H1 (cell line): ENCODE data around the gene MDFI. TPM values are rescaled to one million over a fixed set of nuclear protein-coding genes. Genes with fewer than 3 reads are reported as not detected.
A peak's percentile ranks its signal among the peaks of the same experiment; 100 is the strongest.

Experiments
- CTCF ChIA-PET: fragments of 300-600 bp; sonication (Branson Sonifier 250); formaldehyde crosslinking; loops from one replicate; lab custom pipeline; 2021; ENCODE audit not compliant: partially characterized antibody; lab: Charles Lee
- POLR2A ChIA-PET: fragments of 300-600 bp; sonication (Branson Sonifier 250); formaldehyde crosslinking; loops from one replicate; lab custom pipeline; 2021; ENCODE audit warnings: inconsistent platforms; ENCODE audit not compliant: partially characterized antibody; lab: Charles Lee
- DNase-seq, 2 experiments: peaks; one replicate each; pipeline versions ENCODE4 v3.0.0 to v3.0.0-alpha.2; 2010 to 2022; ENCODE audit warnings: low spot score in 2 of 2, low read depth in 1 of 2, mixed read lengths in 1 of 2
- FAIRE-seq: peaks from 2 replicates; lab custom pipeline; 2011; peaks lifted over from hg19 to GRCh38; lab: Jason Lieb, UNC
- H2AFZ ChIP-seq: 2 replicates; pipeline ENCODE4 v1.8.1; 2012; ENCODE audit warnings: low read length, inconsistent platforms
- H2AK5ac ChIP-seq: 2 replicates; pipeline ENCODE4 v1.6.1; 2013; ENCODE audit warnings: low read depth, low read length
- H2BK120ac ChIP-seq: replicated peaks from 2 replicates; pipeline ENCODE3; 2013; ENCODE audit warnings: low read depth, low read length, inconsistent platforms
- H2BK12ac ChIP-seq: 2 replicates; pipeline ENCODE4 v1.6.1; 2013; ENCODE audit warnings: low read depth, low read length
- H2BK15ac ChIP-seq: 2 replicates; pipeline ENCODE4 v1.6.1; 2013; ENCODE audit warnings: low read length
- H2BK20ac ChIP-seq: 2 replicates; pipeline ENCODE4 v1.6.1; 2013; ENCODE audit warnings: low read length
- H2BK5ac ChIP-seq: 2 replicates; pipeline ENCODE4 v1.6.1; 2013; ENCODE audit warnings: low read depth, low read length
- H3K14ac ChIP-seq: 2 replicates; pipeline ENCODE4 v1.6.1; 2013; ENCODE audit warnings: inconsistent platforms; ENCODE audit not compliant: insufficient read length
- H3K18ac ChIP-seq: 2 replicates; pipeline ENCODE4 v1.6.1; 2013; ENCODE audit warnings: low read length; ENCODE audit errors: extremely low read depth
- H3K23ac ChIP-seq: 2 replicates; pipeline ENCODE4 v1.6.1; 2013; ENCODE audit warnings: inconsistent platforms; ENCODE audit not compliant: insufficient read length
- H3K23me2 ChIP-seq: 2 replicates; pipeline ENCODE4 v1.6.1; 2013; ENCODE audit warnings: low read depth, low read length
- H3K27ac ChIP-seq: 2 replicates; pipeline ENCODE4 v1.6.1; 2011; ENCODE audit warnings: low read depth, low read length, inconsistent platforms
- H3K27me3 ChIP-seq, 4 experiments: replicated peaks in 1 of 4; 1 replicate in 1 of 4; 2 replicates in 3 of 4; pipeline versions ENCODE4 v1.6.1 to v1.8.1; 2011 to 2013; ENCODE audit warnings: low read length in 3 of 4, mild to moderate bottlenecking in 3 of 4, inconsistent platforms in 2 of 4, mixed read lengths in 2 of 4, moderate library complexity in 1 of 4; ENCODE audit not compliant: control insufficient read depth in 3 of 4, insufficient read depth in 3 of 4; ENCODE audit errors: extremely low read depth in 1 of 4
- H3K36me3 ChIP-seq, 4 experiments: 2 replicates each; pipeline versions ENCODE4 v1.6.1 to v1.8.1; 2011 to 2013; ENCODE audit warnings: mild to moderate bottlenecking in 4 of 4, low read length in 3 of 4, moderate library complexity in 2 of 4, control low read depth in 1 of 4, inconsistent platforms in 1 of 4; ENCODE audit not compliant: insufficient read depth in 4 of 4, control insufficient read depth in 2 of 4
- H3K4ac ChIP-seq: replicated peaks from 2 replicates; pipeline ENCODE3; 2013; ENCODE audit warnings: low read length, low read depth, mixed read lengths, inconsistent platforms; ENCODE audit not compliant: insufficient read length
- H3K4me1 ChIP-seq, 4 experiments: replicated peaks in 1 of 4; 1 replicate in 1 of 4; 2 replicates in 3 of 4; pipeline versions ENCODE4 v1.6.1 to v1.8.1; 2011 to 2013; ENCODE audit warnings: low read length in 3 of 4, inconsistent platforms in 2 of 4, mixed read lengths in 1 of 4; ENCODE audit not compliant: insufficient read depth in 4 of 4, control insufficient read depth in 3 of 4
- H3K4me2 ChIP-seq, 2 experiments: 2 replicates each; pipeline versions ENCODE4 v1.6.1 to v1.8.1; 2011 to 2013; ENCODE audit warnings: low read depth in 2 of 2, low read length in 2 of 2, control low read depth in 1 of 2, inconsistent platforms in 1 of 2, mild to moderate bottlenecking in 1 of 2; ENCODE audit not compliant: insufficient read depth in 1 of 2
- H3K4me3 ChIP-seq, 4 experiments: fragments of 200-600, 300-600 bp in 1 of 4; sonication (generic), shearing (Covaris generic), sonication (Bioruptor Twin) in 1 of 4; 2 replicates each; pipeline versions ENCODE4 v1.5.1 to v1.8.1; 2011 to 2016; ENCODE audit warnings: low read length in 4 of 4, low read depth in 3 of 4, control low read depth in 2 of 4, inconsistent platforms in 2 of 4, mild to moderate bottlenecking in 2 of 4, mixed read lengths in 1 of 4, moderate library complexity in 1 of 4; ENCODE audit not compliant: insufficient read depth in 2 of 4; ENCODE audit errors: extremely low read depth in 1 of 4
- H3K56ac ChIP-seq: replicated peaks from 2 replicates; pipeline ENCODE3; 2013; ENCODE audit warnings: low read depth, mild to moderate bottlenecking, mixed read lengths, low read length, inconsistent platforms; ENCODE audit not compliant: insufficient read length
- H3K79me1 ChIP-seq: 2 replicates; pipeline ENCODE4 v1.6.1; 2013; ENCODE audit warnings: low read depth, low read length, control low read depth
- H3K79me2 ChIP-seq, 2 experiments: 2 replicates each; pipeline versions ENCODE4 v1.6.1 to v1.8.1; 2012 to 2013; ENCODE audit warnings: low read length in 2 of 2, mild to moderate bottlenecking in 2 of 2, inconsistent platforms in 1 of 2; ENCODE audit not compliant: insufficient read depth in 2 of 2, control insufficient read depth in 1 of 2
- H3K9ac ChIP-seq, 4 experiments: replicated peaks in 1 of 4; 1 replicate in 1 of 4; 2 replicates in 3 of 4; pipeline versions ENCODE4 v1.6.1 to v1.8.1; 2011 to 2013; ENCODE audit warnings: low read depth in 3 of 4, low read length in 3 of 4, control low read depth in 2 of 4, mild to moderate bottlenecking in 2 of 4, moderate library complexity in 2 of 4, inconsistent platforms in 1 of 4; ENCODE audit errors: extremely low read depth in 1 of 4
- H3K9me3 ChIP-seq, 2 experiments: 2 replicates each; pipeline versions ENCODE4 v1.6.1 to v1.8.1; 2012 to 2013; ENCODE audit warnings: mild to moderate bottlenecking in 2 of 2, moderate library complexity in 2 of 2, control low read depth in 1 of 2, inconsistent platforms in 1 of 2, low read depth in 1 of 2, low read length in 1 of 2, mixed read lengths in 1 of 2; ENCODE audit not compliant: insufficient read depth in 2 of 2
- H4K20me1 ChIP-seq, 2 experiments: replicated peaks in 1 of 2; 2 replicates each; pipeline versions ENCODE3 to v1.8.1; 2011 to 2013; ENCODE audit warnings: inconsistent platforms in 2 of 2, low read length in 2 of 2, mild to moderate bottlenecking in 1 of 2; ENCODE audit not compliant: insufficient read depth in 2 of 2, control insufficient read depth in 1 of 2
- H4K5ac ChIP-seq: 2 replicates; pipeline ENCODE4 v1.6.1; 2013; ENCODE audit warnings: low read length, low read depth, mixed read lengths, inconsistent platforms; ENCODE audit not compliant: insufficient read length
- H4K8ac ChIP-seq: 2 replicates; pipeline ENCODE4 v1.8.0; 2013; ENCODE audit warnings: mild to moderate bottlenecking, moderate library complexity, low read length, inconsistent platforms; ENCODE audit not compliant: insufficient read depth; ENCODE audit errors: extremely low read depth
- H4K91ac ChIP-seq: replicated peaks from 2 replicates; pipeline ENCODE3; 2013; ENCODE audit warnings: low read length, mixed read lengths, inconsistent platforms; ENCODE audit not compliant: insufficient read length
- BACH1 ChIP-seq: IDR thresholded peaks from 2 replicates; pipeline ENCODE4 v1.6.1; 2012; ENCODE audit warnings: low read length, improper control_type of control experiment
- CEBPB ChIP-seq: IDR thresholded peaks from 2 replicates; pipeline ENCODE4 v1.6.1; 2012; ENCODE audit warnings: low read depth, low read length
- CHD1 ChIP-seq: IDR thresholded peaks from 2 replicates; pipeline ENCODE4 v1.6.1; 2012; ENCODE audit warnings: low read depth, low read length, improper control_type of control experiment
- CREB1 ChIP-seq: IDR thresholded peaks from 2 replicates; pipeline ENCODE4 v1.6.1; 2012; ENCODE audit warnings: inconsistent platforms
- HDAC2 ChIP-seq, 2 experiments: fragments of 300-600 bp in 1 of 2; sonication (generic) in 1 of 2; IDR thresholded peaks; 2 replicates each; pipeline ENCODE4 v1.6.1; 2011 to 2012; ENCODE audit warnings: low read depth in 2 of 2, low read length in 2 of 2, mild to moderate bottlenecking in 2 of 2, moderate library complexity in 2 of 2, borderline replicate concordance in 1 of 2, inconsistent platforms in 1 of 2
- HDAC6 ChIP-seq: IDR thresholded peaks from one replicate; pipeline ENCODE4 v1.7.1; 2012; ENCODE audit warnings: low read depth, mild to moderate bottlenecking, inconsistent platforms, low read length, moderate library complexity
- JUN ChIP-seq: IDR thresholded peaks from 2 replicates; pipeline ENCODE4 v1.6.1; 2011; ENCODE audit warnings: low read depth, mild to moderate bottlenecking, improper control_type of control experiment, low read length
- PHF8 ChIP-seq: fragments of 200-600 bp; sonication (generic); conservative IDR thresholded peaks from 2 replicates; pipeline ENCODE4 v1.7.1; 2012; ENCODE audit warnings: low read depth, mild to moderate bottlenecking, inconsistent platforms, low read length, moderate library complexity
- POLR2A ChIP-seq, 2 experiments: IDR thresholded peaks; 1 replicate in 1 of 2; 2 replicates in 1 of 2; pipeline ENCODE4 v1.6.1; 2011; ENCODE audit warnings: low read depth in 2 of 2, low read length in 2 of 2, mild to moderate bottlenecking in 2 of 2; ENCODE audit errors: control extremely low read depth in 1 of 2
- POLR2AphosphoS5 ChIP-seq: IDR thresholded peaks from 2 replicates; pipeline ENCODE4 v1.6.1; 2011; ENCODE audit warnings: low read depth, low read length
- RAD21 ChIP-seq, 2 experiments: IDR thresholded peaks in 1 of 2; conservative IDR thresholded peaks in 1 of 2; 2 replicates each; pipeline ENCODE4 v1.6.1; 2011; ENCODE audit warnings: low read depth in 2 of 2, low read length in 2 of 2, improper control_type of control experiment in 1 of 2, inconsistent platforms in 1 of 2, mild to moderate bottlenecking in 1 of 2, moderate library complexity in 1 of 2
- RBBP5 ChIP-seq: IDR thresholded peaks from 2 replicates; pipeline ENCODE4 v1.7.1; 2012; ENCODE audit warnings: low read depth, mild to moderate bottlenecking, inconsistent platforms, low read length, moderate library complexity, borderline replicate concordance
- SIN3A ChIP-seq, 2 experiments: IDR thresholded peaks in 1 of 2; conservative IDR thresholded peaks in 1 of 2; 2 replicates each; pipeline ENCODE4 v1.6.1; 2011 to 2012; ENCODE audit warnings: low read length in 2 of 2, improper control_type of control experiment in 1 of 2, low read depth in 1 of 2, mild to moderate bottlenecking in 1 of 2
- SIX5 ChIP-seq: IDR thresholded peaks from 2 replicates; pipeline ENCODE4 v1.6.1; 2011; ENCODE audit warnings: mild to moderate bottlenecking, low read depth, low read length
- SRF ChIP-seq: IDR thresholded peaks from 2 replicates; pipeline ENCODE4 v1.6.1; 2011; ENCODE audit warnings: mild to moderate bottlenecking, low read depth, low read length, moderate library complexity
- WGBS, 2 experiments: shearing (Covaris generic) in 1 of 2; methylation state at CpG; one replicate each; pipeline versions ENCODE4 v1.1.6 to v1.1.7; 2013 to 2015; ENCODE audit warnings: low lambda C conversion rate in 2 of 2, mixed read lengths in 2 of 2, inconsistent platforms in 1 of 2, low coverage in 1 of 2, missing lambda C conversion rate in 1 of 2; ENCODE audit not compliant: insufficient replicate concordance in 2 of 2, insufficient coverage in 1 of 2, insufficient read length in 1 of 2; ENCODE audit errors: extremely low coverage in 1 of 2, missing lambda C conversion rate in 1 of 2; 5-methylcytosine and 5-hydroxymethylcytosine counted together
- polyA plus RNA-seq, 7 experiments: library from polyadenylated mRNA; depleted of rRNA in 3 of 7; stranded (reverse) in 5 of 7; unstranded in 2 of 7; fragments of >200 nt in 5 of 7; fragments of 200-250 nt in 2 of 7; gene quantifications; 1 replicate in 5 of 7; 2 replicates in 1 of 7; 4 replicates in 1 of 7; pipeline versions ENCODE4 v1.2.1 to v1.2.3, GENCODE V29; 2011 to 2013; ENCODE audit warnings: missing spikeins in 2 of 7, mixed read lengths in 2 of 7
- total RNA-seq: library from RNA; stranded (reverse); fragmentation: NEBNext Ultra II Directional; extraction: Animal tissue kit (Norgen Biotek cat#: 25700); gene quantifications from 2 replicates; pipeline ENCODE4 v1.2.1, GENCODE V29; 2021

MDFI gene
- total and polyA plus RNA-seq, 2 of the 8 experiments (the other 6 are each of a cell fraction or from before 2014, with no cell fraction given): 41.0 to 65.6 TPM

- Histone ChIP-seq H3K23me2 (0 out of 2 replicates have a peak, but pooled peaks cover 2% of the 10 kb centered on the region), H3K79me2 (no peaks in the 10 kb centered on the region), H3K56ac (no peak overlapping the region), H3K4me3 (no peak overlapping the region), H2BK15ac (peak overlapping the region; percentile 72; the same call in 1 of the 2 replicates), H3K4me1 (peaks cover 0 to 11% (median 4%) of the 10 kb centered on the region in 4 experiments; a peak in 4 of 7 replicates), H3K18ac (peak overlapping the region; percentile 38; the same call in 1 of the 2 replicates), H4K8ac (no peak overlapping the region; the same call in 1 of the 2 replicates), H3K14ac (no peak overlapping the region), H2BK5ac (peak overlapping the region; percentile 80), H4K91ac (no peak overlapping the region), H3K4ac (no peak overlapping the region), H3K36me3 (no peaks in the 10 kb centered on the region; a peak in 3 of 8 replicates), H3K9ac (no peak overlapping the region), H2BK20ac (no peak overlapping the region), H3K27me3 (no peaks in the 10 kb centered on the region; a peak in 1 of 7 replicates), H3K23ac (no peak overlapping the region), H3K79me1 (no peaks in the 10 kb centered on the region), H4K20me1 (no peaks in the 10 kb centered on the region), H3K9me3 (no peaks in the 10 kb centered on the region), H2AK5ac (no peak overlapping the region), H4K5ac (no peak overlapping the region), H3K27ac (no peak overlapping the region), H2BK120ac (no peak overlapping the region), H2AFZ (no peak overlapping the region), H3K4me2 (no peak overlapping the region), H2BK12ac (no peak overlapping the region)
- ChIA-PET POLR2A (interaction anchor here (0.7 to 0.9 kb wide), 2 partner anchors 28 to 54 kb away, joined by 3 read pairs; no protein-coding TSS in a partner anchor), CTCF (interaction anchor here (0.7 to 4.6 kb wide), 7 partner anchors 18 to 287 kb away, joined by 3 to 37 read pairs (median 4); no protein-coding TSS in a partner anchor)
- DNase-seq (no peak), FAIRE-seq (no peak)
- 80% methylated on average over 12 of the region's 12 CpGs; no CpG with 5 or more reads in 1 of the 2 experiments for WGBS, 2 experiments
- TF ChIP-seq RAD21 (IDR thresholded peaks at IDR 0.05 in 1 of 2, conservative IDR thresholded peaks at IDR 0.05 in 1 of 2; ENCODE audit: low read depth in 2 of 2, low read length in 2 of 2) (no peak), PHF8 (no peak), POLR2AphosphoS5 (no peak), CEBPB (no peak), CHD1 (no peak), JUN (no peak), SIX5 (no peak), HDAC2 (IDR thresholded peaks at IDR 0.05; ENCODE audit: borderline replicate concordance in 1 of 2, low read depth in 2 of 2, low read length in 2 of 2) (no peak), RBBP5 (no peak), POLR2A (IDR thresholded peaks at IDR 0.05; ENCODE audit: control extremely low read depth in 1 of 2, low read depth in 2 of 2, low read length in 2 of 2) (no peak), CREB1 (no peak), SIN3A (conservative IDR thresholded peaks at IDR 0.05 in 1 of 2, IDR thresholded peaks at IDR 0.05 in 1 of 2; ENCODE audit: low read depth in 1 of 2, low read length in 2 of 2) (no peak), SRF (no peak), BACH1 (no peak), HDAC6 (no peak)
Measured at GRCh38 chr6:41655646-41656001, 17.4 kb downstream of the MDFI start.
